HepG2 (cell line): ENCODE data around the gene PRR36. TPM values are rescaled to one million over a fixed set of nuclear protein-coding genes. Genes with fewer than 3 reads are reported as not detected.

Experiments
- BRCA1 ChIP-seq: sonication (generic); formaldehyde crosslinking; IDR thresholded peaks from 2 replicates; pipeline ENCODE4 v1.4.0; 2020; ENCODE audit warnings: missing genetic modification reagents
- KLF15 ChIP-seq: sonication (generic); formaldehyde crosslinking; IDR thresholded peaks from 2 replicates; pipeline ENCODE4 v1.8.1; 2023; ENCODE audit warnings: borderline replicate concordance, mild to moderate bottlenecking, inconsistent platforms, missing genetic modification reagents, mixed read lengths
- MBNL3 ChIP-seq: fragments of 250-450 bp; sonication (Bioruptor Pico); conservative IDR thresholded peaks from 2 replicates; pipeline ENCODE4 v1.8.0; 2022; ENCODE audit warnings: mild to moderate bottlenecking, inconsistent platforms
- SNAI1 ChIP-seq: sonication (generic); formaldehyde crosslinking; IDR thresholded peaks from 2 replicates; pipeline ENCODE4 v1.5.0; 2020; ENCODE audit warnings: mild to moderate bottlenecking, missing genetic modification reagents, borderline replicate concordance
- SUZ12 ChIP-seq: fragments of 150-350 bp; IDR thresholded peaks from 2 replicates; pipeline ENCODE4 v1.6.1; 2014; ENCODE audit warnings: low read depth, low read length
- SYNCRIP ChIP-seq: fragments of 200-400 bp; formaldehyde crosslinking; IDR thresholded peaks from 2 replicates; pipeline ENCODE4 v1.6.1; 2018; ENCODE audit warnings: mild to moderate bottlenecking, low read depth, low read length; ENCODE audit not compliant: insufficient read depth
- TOPORS ChIP-seq: sonication (generic); formaldehyde crosslinking; IDR thresholded peaks from 2 replicates; pipeline ENCODE4 v1.8.0; 2023; ENCODE audit warnings: mild to moderate bottlenecking, missing genetic modification reagents
- ZC3H13 ChIP-seq: sonication (generic); formaldehyde crosslinking; IDR thresholded peaks from 2 replicates; pipeline ENCODE4 v1.8.1; 2023; ENCODE audit warnings: mild to moderate bottlenecking, missing genetic modification reagents, moderate library complexity
- ZNF143 ChIP-seq: sonication (generic); formaldehyde crosslinking; IDR thresholded peaks from 2 replicates; pipeline ENCODE4 v1.4.0; 2020; ENCODE audit warnings: missing genetic modification reagents
- ZNF225 ChIP-seq: sonication (generic); formaldehyde crosslinking; IDR thresholded peaks from 2 replicates; pipeline ENCODE4 v1.4.0; 2020; ENCODE audit warnings: mild to moderate bottlenecking, missing genetic modification reagents
- ZNF264 ChIP-seq: sonication (generic); formaldehyde crosslinking; IDR thresholded peaks from 2 replicates; pipeline ENCODE4 v1.4.0; 2020; ENCODE audit warnings: missing genetic modification reagents
- polyA plus RNA-seq, 8 experiments: library from polyadenylated mRNA; depleted of rRNA in 3 of 8; stranded (reverse) in 7 of 8; unstranded in 1 of 8; fragments of >200 nt; fragmentation: Illumina TruSeq in 4 of 8; extraction: Trizol in 4 of 8; gene quantifications; 2 replicates each; pipeline versions ENCODE4 v1.2.1 to v1.2.3, GENCODE V29; 2011 to 2016; ENCODE audit warnings: low read depth in 4 of 8, missing spikeins in 1 of 8, mixed read lengths in 1 of 8; ENCODE audit not compliant: insufficient read depth in 1 of 8
- total RNA-seq, 5 experiments: library from RNA; depleted of rRNA; stranded (reverse); fragments of >200 nt; fragmentation: Illumina TruSeq; extraction: Trizol; gene quantifications; 2 replicates each; pipeline ENCODE4 v1.2.3, GENCODE V29; 2016; ENCODE audit warnings: low read depth in 1 of 5
- TF ChIP-seq, protein P1 (sequence below), 2 experiments: sonication (generic) in 1 of 2; formaldehyde crosslinking in 1 of 2; IDR thresholded peaks; 2 replicates each; pipeline versions ENCODE4 v1.5.1 to v1.6.1; 2011 to 2020; ENCODE audit warnings: borderline replicate concordance in 1 of 2, low read depth in 1 of 2, low read length in 1 of 2, mild to moderate bottlenecking in 1 of 2, missing genetic modification reagents in 1 of 2, moderate library complexity in 1 of 2
- TF ChIP-seq, protein P2 (sequence below): sonication (generic); formaldehyde crosslinking; IDR thresholded peaks from 2 replicates; pipeline ENCODE4 v1.5.0; 2020; ENCODE audit warnings: missing genetic modification reagents
- TF ChIP-seq, protein P3 (sequence below), 2 experiments: IDR thresholded peaks; 2 replicates each; pipeline ENCODE4 v1.6.1; 2011 to 2012; ENCODE audit warnings: low read length in 2 of 2, borderline replicate concordance in 1 of 2, low read depth in 1 of 2, mild to moderate bottlenecking in 1 of 2, moderate library complexity in 1 of 2
- TF ChIP-seq, protein P4 (sequence below): sonication (generic); formaldehyde crosslinking; IDR thresholded peaks from 2 replicates; pipeline ENCODE4 v1.8.1; 2023; ENCODE audit warnings: mild to moderate bottlenecking, missing genetic modification reagents, borderline replicate concordance
- TF ChIP-seq, protein P5 (sequence below): IDR thresholded peaks from 2 replicates; pipeline ENCODE4 v1.6.1; 2018; ENCODE audit warnings: missing genetic modification reagents, mild to moderate bottlenecking, missing compliant biosample characterization

Gene PRR36
- total and polyA plus RNA-seq, 2 of the 13 experiments (the other 11 are each of a cell fraction or from before 2014, with no cell fraction given), result 0.07 to 0.17 TPM

DNA sequence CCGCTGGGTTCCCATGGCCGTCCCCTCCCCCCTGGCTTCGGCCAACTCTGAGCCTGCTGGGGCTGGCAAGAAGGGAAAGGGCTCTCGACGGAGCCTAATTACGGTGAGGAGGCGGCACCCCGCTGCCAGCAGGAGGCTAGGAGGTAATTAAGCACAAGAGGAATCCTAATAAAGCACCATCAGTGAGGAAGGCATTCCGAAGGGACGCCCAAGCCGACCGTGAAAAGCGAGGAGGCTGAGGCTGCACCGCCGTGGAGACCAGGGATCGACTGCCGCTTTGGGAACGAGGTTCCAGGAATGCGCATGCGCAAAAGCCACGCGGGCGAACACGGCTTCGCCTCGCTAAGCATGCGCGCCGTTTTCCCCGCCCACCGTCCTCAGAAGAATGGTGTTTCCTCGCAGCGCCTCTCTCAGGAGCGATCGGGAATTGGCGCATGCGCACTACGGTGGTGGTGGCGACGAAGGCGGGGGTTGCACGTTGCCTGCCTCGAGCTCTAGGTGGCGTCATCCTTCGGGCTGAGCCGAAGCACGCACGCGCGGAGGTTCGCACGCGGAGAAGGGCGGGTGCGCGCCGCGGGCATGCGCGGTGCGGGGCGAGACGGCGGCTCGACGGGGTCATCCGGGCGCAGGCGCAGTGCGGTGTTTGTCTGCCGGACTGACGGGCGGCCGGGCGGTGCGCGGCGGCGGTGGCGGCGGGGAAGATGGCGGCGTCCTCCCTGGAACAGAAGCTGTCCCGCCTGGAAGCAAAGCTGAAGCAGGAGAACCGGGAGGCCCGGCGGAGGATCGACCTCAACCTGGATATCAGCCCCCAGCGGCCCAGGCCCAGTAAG lies 29.3 kb upstream of the PRR36 start, which contains the start of gene MAP2K7 (continued):
- TF ChIP-seq KLF15 (CRISPR knock-in tag), result peak; percentile 80
- TF ChIP-seq, protein P1, sequence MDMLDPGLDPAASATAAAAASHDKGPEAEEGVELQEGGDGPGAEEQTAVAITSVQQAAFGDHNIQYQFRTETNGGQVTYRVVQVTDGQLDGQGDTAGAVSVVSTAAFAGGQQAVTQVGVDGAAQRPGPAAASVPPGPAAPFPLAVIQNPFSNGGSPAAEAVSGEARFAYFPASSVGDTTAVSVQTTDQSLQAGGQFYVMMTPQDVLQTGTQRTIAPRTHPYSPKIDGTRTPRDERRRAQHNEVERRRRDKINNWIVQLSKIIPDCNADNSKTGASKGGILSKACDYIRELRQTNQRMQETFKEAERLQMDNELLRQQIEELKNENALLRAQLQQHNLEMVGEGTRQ (IDR thresholded peaks at IDR 0.05; ENCODE audit: low read depth, low read length), result no peak
- TF ChIP-seq, protein P1 (CRISPR knock-in tag; IDR thresholded peaks at IDR 0.05; ENCODE audit: borderline replicate concordance), result peak; percentile 46; the same call in 1 of the 2 replicates
- no peak for TF ChIP-seq SUZ12
- TF ChIP-seq BRCA1 (CRISPR knock-in tag), result peak; percentile 77; the same call in 1 of the 2 replicates
- no peak; the same call in 1 of the 2 replicates for TF ChIP-seq ZNF264
- TF ChIP-seq ZNF225 (CRISPR knock-in tag), result peak; percentile 46; the same call in 1 of the 2 replicates
- TF ChIP-seq SYNCRIP, result no peak
- TF ChIP-seq MBNL3 (CRISPR knock-in tag), result no peak
- no peak for TF ChIP-seq TOPORS (CRISPR knock-in tag)
- TF ChIP-seq ZC3H13 (CRISPR knock-in tag), result peak; percentile 93
- TF ChIP-seq ZNF143 (CRISPR knock-in tag), result no peak
- TF ChIP-seq, protein P2, sequence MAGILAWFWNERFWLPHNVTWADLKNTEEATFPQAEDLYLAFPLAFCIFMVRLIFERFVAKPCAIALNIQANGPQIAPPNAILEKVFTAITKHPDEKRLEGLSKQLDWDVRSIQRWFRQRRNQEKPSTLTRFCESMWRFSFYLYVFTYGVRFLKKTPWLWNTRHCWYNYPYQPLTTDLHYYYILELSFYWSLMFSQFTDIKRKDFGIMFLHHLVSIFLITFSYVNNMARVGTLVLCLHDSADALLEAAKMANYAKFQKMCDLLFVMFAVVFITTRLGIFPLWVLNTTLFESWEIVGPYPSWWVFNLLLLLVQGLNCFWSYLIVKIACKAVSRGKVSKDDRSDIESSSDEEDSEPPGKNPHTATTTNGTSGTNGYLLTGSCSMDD (CRISPR knock-in tag), result no peak
- TF ChIP-seq, protein P3, sequence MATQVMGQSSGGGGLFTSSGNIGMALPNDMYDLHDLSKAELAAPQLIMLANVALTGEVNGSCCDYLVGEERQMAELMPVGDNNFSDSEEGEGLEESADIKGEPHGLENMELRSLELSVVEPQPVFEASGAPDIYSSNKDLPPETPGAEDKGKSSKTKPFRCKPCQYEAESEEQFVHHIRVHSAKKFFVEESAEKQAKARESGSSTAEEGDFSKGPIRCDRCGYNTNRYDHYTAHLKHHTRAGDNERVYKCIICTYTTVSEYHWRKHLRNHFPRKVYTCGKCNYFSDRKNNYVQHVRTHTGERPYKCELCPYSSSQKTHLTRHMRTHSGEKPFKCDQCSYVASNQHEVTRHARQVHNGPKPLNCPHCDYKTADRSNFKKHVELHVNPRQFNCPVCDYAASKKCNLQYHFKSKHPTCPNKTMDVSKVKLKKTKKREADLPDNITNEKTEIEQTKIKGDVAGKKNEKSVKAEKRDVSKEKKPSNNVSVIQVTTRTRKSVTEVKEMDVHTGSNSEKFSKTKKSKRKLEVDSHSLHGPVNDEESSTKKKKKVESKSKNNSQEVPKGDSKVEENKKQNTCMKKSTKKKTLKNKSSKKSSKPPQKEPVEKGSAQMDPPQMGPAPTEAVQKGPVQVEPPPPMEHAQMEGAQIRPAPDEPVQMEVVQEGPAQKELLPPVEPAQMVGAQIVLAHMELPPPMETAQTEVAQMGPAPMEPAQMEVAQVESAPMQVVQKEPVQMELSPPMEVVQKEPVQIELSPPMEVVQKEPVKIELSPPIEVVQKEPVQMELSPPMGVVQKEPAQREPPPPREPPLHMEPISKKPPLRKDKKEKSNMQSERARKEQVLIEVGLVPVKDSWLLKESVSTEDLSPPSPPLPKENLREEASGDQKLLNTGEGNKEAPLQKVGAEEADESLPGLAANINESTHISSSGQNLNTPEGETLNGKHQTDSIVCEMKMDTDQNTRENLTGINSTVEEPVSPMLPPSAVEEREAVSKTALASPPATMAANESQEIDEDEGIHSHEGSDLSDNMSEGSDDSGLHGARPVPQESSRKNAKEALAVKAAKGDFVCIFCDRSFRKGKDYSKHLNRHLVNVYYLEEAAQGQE (IDR thresholded peaks at IDR 0.05; ENCODE audit: borderline replicate concordance in 1 of 2, low read depth in 1 of 2, low read length in 2 of 2), result peak in 1 of 2 experiments; percentile 52; a peak in 1 of 4 replicates
- TF ChIP-seq, protein P4, sequence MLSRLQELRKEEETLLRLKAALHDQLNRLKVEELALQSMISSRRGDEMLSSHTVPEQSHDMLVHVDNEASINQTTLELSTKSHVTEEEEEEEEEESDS (CRISPR knock-in tag), result no peak
- no peak for TF ChIP-seq SNAI1 (CRISPR knock-in tag)
- TF ChIP-seq, protein P5, sequence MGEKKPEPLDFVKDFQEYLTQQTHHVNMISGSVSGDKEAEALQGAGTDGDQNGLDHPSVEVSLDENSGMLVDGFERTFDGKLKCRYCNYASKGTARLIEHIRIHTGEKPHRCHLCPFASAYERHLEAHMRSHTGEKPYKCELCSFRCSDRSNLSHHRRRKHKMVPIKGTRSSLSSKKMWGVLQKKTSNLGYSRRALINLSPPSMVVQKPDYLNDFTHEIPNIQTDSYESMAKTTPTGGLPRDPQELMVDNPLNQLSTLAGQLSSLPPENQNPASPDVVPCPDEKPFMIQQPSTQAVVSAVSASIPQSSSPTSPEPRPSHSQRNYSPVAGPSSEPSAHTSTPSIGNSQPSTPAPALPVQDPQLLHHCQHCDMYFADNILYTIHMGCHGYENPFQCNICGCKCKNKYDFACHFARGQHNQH (CRISPR knock-in tag), result peak; percentile 97
